OCI-LY7 (cell line): ENCODE measurements around the gene YY1.

Experiments
- EZH2phosphoT487 ChIP-seq: fragments of 200-600 bp; sonication (generic); IDR thresholded peaks from 2 replicates; pipeline ENCODE4 v1.6.1; 2018; ENCODE audit warnings: low read depth, borderline replicate concordance, mild to moderate bottlenecking, mixed run types, antibody characterized with exemption, low read length, moderate library complexity, mixed read lengths
- TF ChIP-seq, protein P1 (sequence below): fragments of 200-600 bp; sonication (generic); conservative IDR thresholded peaks from 2 replicates; pipeline ENCODE4 v1.5.1; 2014; ENCODE audit warnings: mild to moderate bottlenecking, antibody characterized with exemption, low read length, moderate library complexity, mixed read lengths

DNA sequence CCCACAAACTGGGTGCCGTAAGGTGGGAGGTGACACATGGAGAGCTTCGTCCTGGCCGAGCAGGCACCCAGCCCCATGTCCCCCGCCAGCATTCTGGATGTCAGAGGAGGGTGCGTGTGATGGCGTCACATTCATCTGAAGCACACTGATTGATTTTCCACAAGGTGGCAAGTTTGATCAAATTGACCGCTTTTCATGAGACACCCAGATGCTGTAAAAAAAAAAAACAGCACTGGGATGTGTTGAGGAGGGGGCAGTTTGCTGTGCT is 43.1 kb downstream of the YY1 start:
- TF ChIP-seq EZH2phosphoT487 = no peak
- TF ChIP-seq, protein P1, sequence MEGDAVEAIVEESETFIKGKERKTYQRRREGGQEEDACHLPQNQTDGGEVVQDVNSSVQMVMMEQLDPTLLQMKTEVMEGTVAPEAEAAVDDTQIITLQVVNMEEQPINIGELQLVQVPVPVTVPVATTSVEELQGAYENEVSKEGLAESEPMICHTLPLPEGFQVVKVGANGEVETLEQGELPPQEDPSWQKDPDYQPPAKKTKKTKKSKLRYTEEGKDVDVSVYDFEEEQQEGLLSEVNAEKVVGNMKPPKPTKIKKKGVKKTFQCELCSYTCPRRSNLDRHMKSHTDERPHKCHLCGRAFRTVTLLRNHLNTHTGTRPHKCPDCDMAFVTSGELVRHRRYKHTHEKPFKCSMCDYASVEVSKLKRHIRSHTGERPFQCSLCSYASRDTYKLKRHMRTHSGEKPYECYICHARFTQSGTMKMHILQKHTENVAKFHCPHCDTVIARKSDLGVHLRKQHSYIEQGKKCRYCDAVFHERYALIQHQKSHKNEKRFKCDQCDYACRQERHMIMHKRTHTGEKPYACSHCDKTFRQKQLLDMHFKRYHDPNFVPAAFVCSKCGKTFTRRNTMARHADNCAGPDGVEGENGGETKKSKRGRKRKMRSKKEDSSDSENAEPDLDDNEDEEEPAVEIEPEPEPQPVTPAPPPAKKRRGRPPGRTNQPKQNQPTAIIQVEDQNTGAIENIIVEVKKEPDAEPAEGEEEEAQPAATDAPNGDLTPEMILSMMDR = no peak
